Measurements from ENCODE around the gene IGF2. TPM values are rescaled to one million over a fixed set of nuclear protein-coding genes. Genes with fewer than 3 reads are reported as not detected.
A peak's percentile ranks its signal among the peaks of the same experiment; 100 is the strongest.

IGF2 gene
- polyA plus RNA-seq, 3 donors, result 714 to 1,039 (median 964) TPM

DNA sequence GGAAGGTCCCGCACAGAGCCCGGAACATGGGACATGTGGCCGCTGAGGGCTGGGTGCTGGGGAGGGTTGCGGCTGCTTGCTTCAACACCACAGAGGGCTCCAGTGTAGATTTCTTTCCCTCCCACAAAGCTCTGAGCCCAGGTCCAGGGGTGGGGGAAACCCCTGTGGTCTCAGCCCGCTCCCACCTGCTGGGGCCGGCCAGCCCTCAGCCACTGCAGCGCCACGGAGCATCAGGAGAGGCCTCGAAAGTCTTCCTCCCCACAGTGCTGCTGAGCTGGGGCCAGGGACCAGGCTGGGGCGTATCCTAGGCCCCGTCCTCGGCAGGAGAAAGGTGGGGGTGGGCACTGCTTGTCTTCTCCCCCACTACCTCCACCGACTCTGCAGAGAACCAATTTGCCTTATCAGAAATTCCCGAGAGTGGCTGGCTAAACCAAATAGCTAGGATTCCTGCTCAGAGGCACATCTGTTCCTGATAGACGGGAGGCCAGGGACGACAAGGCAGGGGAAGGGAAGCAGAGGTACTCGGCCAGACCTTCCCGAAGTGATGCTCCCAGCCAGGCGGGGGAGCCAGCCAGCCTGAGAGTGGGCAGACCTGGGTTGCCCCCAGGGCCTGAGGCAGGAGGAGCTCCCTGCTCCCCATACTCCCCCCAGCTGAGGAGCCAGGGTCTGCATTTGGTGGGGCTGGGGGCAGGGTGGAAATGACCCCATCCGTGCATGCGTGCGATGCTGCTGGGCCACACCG lies 18.7 kb downstream of the IGF2 start:
- DNase-seq (ENCODE audit: extremely low read depth in 1 of 11, low read depth in 9 of 11, low spot score in 4 of 11), result no peak

DNA sequence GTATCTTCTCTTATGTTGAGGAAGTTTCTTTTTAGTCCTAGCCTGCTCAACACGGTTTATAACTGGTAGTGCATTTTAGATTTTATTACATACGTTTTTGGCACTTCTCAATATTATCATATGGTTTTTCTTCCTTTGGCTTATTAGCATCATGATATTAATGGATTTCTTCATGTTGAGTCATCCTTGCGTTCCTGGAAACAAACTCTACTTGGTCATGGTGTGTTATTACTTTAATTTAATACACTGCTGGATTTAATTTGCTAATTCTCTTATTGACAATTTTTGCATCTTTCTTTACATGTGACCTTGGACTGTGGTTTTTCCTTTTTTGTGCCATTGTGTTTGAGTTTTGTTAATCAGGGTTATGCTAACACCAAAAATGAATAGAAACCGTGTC lies 20.5 kb downstream of the IGF2 start:
- no peak for DNase-seq (ENCODE audit: extremely low read depth in 1 of 11, low read depth in 9 of 11, low spot score in 4 of 11)

DNA sequence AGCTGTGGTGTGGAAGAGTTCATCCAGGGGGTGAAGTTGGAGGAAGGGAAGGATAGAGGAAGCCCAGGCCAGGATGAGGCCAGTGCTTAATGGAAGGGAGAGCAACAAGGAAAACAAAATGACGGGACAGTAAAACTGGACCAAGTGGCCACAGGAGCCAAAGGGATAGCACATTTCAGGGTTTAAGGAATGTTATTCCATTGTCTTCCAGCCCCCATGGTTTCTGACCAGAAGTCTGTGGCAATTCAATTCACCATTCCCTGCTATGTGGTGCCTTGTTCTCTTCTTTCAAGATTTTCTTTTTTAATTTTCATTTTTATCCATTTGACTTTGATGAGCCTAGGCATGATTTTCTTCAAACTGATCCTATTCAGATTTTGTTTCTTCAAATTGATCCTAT lies 22.5 kb downstream of the IGF2 start:
- no peak for DNase-seq (ENCODE audit: extremely low read depth in 1 of 11, low read depth in 9 of 11, low spot score in 4 of 11)

DNA sequence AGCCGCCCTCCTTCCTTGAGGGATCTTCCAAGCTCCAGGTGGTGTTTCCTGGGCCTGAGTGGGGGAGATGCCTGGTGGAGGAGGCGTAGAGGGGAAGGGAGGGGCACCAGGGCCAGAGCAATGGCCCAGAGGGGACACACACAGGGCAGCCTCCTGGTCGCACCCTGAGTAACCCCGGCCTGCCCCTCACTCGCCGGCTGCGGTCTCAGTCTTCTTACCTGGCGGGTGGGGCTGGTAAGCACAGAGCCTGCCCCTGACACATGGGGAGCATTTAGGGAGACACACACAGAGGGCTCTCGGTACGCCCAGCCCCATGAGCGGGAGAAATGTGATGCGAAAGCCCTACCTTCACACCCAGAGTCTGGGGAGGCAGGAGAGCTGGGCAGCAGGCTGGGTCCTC lies 23.9 kb downstream of the IGF2 start:
- no peak for DNase-seq (ENCODE audit: extremely low read depth in 1 of 11, low read depth in 9 of 11, low spot score in 4 of 11)

DNA sequence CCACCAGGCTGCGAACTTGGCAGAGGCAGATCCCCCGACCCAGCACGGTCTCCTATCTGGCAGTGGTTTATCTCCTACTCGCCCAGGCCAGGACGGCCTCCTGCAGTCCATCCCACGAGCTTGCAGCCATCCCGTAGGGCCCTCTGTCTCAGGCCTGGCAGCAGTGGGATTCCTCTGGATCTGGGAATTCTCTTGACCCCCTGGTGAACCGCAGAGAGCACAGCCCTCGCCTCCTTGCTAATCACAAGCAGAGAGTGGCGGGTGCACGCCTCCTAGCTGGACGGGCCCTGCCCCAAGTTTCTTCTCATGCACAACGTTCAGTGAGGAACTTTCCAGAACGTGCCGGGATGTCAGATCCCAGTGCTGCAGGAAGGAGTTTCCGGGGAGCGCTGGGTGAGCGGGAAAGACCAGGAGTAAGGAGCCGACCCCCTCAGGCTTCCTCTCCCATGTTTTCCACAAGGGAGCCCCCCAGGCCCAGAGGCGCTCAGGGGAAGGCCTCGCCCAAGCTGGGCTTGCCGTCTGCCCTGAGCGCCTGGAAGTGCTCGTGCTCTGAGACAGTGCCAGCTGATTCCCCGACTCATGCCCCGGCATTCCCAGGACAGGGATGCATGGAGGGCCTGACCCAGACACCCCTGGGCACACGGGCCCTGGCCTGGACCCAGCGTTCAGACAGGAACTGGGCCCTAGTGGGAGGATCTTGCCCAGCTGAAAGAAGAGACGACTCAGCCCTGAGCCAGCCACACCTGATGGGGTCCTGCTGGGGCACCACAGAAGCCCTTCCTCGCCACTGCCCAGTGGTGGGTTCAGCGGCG lies 24.6 kb downstream of the IGF2 start:
- no peak for DNase-seq (ENCODE audit: extremely low read depth in 1 of 11, low read depth in 9 of 11, low spot score in 4 of 11)

DNA sequence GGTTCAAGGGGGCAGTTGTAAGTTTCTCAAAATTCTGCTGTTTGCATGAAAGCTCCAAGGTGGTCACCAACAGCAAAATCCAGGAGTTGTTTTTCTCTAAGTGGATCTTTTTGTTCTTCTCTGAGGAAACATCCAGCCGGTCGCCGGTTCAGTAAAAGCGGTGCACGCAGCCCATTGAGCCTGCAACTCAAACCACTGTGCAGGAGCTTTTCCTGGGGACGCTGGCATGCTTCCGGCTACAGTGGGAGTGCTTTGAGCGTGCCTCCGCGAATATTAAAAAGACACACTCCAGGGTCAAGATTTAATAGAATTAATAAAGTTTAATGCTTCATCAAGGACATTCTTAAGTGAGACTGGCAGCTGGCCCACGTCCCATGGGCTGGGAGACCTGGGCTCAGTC lies 25.4 kb downstream of the IGF2 start:
- DNase-seq (ENCODE audit: extremely low read depth in 1 of 11, low read depth in 9 of 11, low spot score in 4 of 11), result no peak

DNA sequence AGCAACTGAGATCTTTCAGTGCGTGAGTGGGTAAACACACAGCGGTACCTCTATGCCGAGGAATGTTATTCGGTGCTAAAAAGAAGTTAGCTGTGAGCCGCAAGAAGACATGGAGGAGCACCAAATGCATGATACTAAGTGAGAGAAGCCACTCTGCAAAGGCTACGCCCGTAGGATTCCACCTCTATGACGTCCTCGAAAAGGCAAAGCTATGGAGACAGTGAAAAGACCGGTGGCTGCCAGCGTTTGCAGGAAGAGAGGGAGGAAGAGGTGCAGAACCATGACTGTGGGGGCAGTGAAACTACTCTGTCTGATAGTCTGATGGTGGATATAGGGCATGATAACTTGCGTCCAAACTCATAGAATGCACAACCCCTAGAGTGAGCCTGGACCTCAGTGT lies 28.7 kb downstream of the IGF2 start:
- no peak for DNase-seq (ENCODE audit: extremely low read depth in 1 of 11, low read depth in 9 of 11, low spot score in 4 of 11)

DNA sequence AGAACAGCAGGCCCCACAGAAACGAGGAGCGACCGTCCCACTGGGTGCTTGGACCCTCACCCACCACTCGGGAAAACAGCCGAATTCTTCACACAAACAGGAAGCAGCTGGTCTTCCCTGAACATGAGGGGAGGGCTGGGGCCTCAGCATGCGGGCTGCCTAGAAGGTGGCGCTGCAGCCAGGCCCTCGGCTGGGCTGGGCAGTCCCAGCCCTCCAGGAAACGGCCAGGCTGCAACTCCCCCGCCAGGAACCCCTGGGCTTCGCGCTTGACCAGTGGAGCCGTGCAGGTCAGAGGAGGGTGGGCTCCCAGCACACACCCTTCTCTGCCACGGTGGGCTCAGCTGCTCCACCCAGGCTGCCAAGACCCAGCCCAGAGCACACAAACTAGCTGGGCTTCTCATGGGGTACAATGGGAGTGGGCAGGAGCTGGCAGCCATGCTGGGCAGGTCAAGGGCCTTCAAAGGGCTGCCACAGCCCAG lies 29.6 kb downstream of the IGF2 start:
- peak in 4 of 11 donors; percentile 29 to 55 (median 48) for DNase-seq (ENCODE audit: extremely low read depth in 1 of 11, low read depth in 9 of 11, low spot score in 4 of 11)

DNA sequence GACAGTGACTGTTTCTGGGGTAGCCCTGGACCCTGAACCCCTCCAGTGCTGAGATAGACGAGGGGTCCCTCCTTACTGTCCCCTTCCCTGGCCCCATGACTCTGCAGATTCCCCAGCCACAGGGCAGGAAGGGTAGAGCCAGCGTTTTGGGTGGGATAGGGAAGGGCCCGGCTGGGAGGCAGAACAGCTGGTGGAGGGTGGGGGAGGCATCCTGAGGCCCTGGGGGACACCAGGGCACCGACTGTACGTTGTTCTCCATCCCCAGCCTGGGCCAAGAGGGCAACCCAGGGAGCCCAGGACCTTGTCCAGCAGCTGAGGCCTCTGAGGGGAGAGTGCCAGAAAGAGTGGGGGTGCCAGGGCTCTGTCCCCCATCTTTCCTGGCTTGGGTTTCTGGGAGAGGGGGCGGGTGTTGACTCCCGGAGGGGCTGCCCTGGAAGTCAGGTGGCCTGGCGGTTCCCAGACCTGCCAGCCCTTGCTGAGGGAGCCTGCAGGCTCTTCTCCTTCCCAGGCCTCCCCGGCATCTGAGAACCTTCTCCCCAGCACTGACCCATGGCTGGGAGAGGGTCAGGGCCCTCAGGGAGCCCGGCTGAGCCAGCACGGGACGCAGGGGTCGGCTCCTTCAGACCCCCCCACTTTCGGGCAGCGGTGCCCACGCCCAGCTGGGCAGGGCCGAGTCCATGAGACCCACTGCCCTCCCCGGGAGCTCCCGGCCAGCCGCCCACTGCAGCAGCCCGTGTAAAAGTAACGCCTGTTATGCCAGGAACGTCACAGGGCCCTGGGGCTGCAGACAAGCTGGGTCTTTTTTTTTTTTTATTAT lies 30.3 kb downstream of the IGF2 start:
- DNase-seq (ENCODE audit: extremely low read depth in 1 of 11, low read depth in 9 of 11, low spot score in 4 of 11), result no peak

DNA sequence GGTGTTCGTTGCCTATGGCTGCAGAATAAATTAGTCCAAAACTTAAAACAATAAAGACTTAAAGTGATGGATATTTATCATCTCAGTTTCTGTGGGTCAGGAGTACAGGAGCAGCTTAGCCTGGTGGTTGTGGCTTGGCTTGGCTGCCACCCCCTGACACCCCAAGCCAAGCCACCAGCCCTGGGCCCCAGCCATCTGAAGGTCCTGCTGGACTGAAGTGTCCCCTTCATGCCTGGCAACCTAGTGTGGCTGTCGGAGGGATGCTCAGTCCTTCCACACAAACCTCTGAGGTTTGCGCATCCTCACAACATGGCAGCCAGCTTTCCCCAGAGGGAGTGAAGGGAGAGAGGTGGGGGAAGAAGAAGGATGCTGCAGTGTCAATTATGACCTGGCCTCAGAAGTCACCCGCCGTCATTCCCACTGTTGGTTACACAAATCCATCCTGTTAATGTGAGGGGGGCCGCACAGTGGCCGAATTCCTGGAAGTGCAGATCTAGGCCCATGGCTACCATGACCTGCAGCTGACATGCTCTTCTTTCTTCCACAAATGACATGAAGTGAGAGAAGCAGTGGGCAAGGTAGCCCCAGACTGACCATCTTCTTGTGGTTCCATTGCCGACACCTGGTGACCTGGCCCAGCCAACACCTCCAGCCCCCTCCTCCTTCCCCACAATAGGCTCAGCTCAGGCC lies 31.1 kb downstream of the IGF2 start:
- no peak for DNase-seq (ENCODE audit: extremely low read depth in 1 of 11, low read depth in 9 of 11, low spot score in 4 of 11)

DNA sequence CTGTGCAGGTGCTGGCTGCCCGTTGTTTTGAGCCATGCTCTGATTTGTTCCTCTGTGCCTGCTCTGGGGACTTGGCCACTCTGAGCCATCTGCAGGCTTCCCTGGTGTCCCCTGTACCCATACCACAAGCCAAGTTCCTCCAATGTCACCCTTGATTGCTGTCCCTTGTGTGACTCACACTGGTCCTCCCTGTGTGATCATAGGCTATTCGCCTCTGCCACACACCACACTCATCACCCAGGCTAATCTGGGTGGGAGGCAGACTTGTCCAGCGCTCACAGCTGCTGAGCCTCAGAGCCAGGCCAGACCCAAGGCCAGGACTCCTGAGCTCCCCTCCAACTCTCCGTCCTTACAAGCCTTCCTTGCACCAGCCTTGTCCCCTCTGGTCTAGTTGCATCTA lies 31.7 kb downstream of the IGF2 start:
- DNase-seq (ENCODE audit: extremely low read depth in 1 of 11, low read depth in 9 of 11, low spot score in 4 of 11), result no peak

DNA sequence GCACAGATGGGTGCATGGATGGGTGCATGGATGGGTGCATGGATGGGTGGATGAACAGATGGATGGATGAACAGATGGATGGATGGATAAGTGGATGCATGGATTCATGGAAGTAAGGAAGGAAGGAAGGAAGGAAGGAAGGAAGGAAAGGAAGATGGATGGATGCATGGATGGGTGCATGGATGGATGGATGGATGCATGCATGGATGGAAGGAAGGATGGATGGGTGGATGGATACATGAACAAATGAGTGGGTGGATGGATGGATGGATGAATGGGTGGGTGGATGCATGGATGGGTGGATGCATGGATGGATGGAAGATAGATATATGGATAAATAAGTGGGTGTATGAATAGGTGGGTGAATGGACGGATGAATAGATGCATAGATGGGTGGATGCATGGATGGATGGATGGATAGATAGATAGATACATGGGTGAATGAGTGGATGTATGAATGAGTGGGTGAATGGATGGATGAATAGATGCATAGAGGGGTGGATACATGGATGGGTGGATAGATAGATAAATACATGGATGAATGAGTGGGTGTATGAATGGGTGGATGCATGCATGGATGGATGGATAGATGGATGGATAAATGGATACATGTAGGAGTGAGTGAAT lies 32.5 kb downstream of the IGF2 start:
- DNase-seq (ENCODE audit: extremely low read depth in 1 of 11, low read depth in 9 of 11, low spot score in 4 of 11), result no peak

DNA sequence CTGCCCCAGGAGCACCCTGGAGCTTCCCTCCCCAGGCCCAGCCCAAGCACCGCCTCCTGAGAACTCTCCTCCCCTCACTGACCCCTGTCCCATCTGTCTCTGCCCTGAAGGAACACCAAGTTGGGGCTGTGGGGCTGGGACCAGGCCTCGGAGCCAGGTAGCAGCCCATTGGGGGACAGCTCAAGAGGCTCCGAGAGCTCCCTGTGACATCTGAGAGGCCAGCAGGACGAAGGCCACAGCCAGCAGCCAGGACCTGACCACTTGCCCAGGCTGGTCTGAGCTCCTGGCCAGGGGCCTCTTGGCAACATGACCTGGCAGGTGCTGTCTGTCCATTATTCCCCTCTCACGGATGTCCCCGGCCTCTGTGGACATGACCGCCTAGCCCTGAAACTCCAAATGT lies 33.7 kb downstream of the IGF2 start:
- DNase-seq (ENCODE audit: extremely low read depth in 1 of 11, low read depth in 9 of 11, low spot score in 4 of 11), result no peak

DNA sequence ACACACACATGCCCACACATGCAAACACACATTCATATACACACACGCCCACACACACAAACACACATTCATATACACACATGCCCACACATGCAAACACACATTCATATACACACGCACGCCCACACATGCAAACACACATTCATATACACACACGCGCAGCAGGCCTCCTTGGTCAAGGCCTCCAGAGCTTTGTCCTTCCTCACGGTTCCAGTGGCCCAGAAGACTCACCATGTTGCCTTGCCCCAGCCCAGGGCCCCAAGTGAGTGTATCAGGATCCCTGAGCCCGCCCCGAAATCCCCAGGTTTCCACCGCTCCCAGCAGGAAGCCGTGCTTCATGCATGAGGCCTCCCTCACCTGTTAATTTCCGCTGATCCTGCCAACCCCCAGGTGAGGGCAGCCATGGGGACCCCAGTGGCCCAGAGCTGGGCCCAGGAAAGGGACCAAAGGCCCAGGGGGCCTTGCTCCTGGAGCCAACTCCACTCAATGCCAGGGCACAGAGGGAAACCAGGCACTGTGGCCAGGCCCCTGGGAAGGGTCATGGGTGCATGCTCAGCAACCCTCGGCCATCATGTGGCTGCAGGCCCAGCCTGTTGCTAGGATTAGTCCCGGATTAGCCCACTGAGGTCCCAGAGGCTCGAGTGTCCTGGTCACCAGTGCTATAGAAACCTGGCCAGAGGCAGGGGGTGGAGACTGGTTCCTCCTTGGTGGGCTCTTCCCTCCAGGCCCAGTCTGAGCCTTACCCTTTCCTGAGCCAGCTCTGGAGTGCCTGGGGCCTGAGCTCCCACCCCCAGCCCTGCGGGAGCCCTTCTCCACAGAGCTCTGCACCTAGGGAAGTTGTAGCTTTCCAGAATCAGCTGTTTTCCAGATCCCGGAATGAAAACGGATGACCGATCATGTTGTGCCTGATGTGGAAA lies 34.4 kb downstream of the IGF2 start:
- DNase-seq (ENCODE audit: extremely low read depth in 1 of 11, low read depth in 9 of 11, low spot score in 4 of 11), result no peak

DNA sequence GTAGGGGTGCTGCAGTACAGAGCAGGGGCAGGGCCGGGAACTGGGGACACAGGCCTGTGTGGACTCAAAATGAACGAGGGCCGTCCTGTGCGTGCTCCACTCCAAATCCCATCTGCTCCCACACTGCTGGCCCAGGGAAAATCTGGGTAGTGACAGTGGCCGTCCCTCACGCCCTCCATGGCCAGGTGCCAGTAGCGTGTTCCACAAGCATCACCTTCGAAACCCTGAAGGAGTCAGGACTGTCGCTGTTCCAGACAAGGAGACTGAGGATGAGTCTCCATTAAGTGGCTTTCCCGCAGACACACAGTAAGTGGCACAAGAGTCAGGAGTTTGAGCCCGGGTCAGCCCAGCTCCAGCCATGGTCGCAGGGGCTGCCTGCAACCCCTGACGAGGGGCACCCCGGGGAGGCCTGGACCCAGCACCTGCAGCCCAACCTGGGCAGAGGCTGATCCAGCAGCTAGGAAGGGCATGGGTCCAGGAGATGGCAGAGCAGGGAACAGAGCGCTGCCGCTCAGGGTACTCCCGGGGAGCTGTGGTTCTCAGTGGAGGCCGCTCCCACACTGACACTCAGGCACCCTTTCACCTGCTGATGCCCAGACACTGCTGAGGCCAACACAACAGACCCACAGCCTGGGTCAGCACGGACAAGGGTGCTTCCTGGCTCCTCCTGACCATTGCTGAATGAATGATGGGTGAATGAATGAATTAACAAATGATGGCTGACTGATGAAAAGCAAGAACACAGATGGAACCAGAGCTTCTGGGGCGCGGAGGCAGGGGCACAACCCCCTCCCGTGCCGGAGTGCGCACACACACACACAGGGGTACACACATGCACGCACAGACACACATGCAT lies 35.3 kb downstream of the IGF2 start:
- DNase-seq (ENCODE audit: extremely low read depth in 1 of 11, low read depth in 9 of 11, low spot score in 4 of 11), result no peak

DNA sequence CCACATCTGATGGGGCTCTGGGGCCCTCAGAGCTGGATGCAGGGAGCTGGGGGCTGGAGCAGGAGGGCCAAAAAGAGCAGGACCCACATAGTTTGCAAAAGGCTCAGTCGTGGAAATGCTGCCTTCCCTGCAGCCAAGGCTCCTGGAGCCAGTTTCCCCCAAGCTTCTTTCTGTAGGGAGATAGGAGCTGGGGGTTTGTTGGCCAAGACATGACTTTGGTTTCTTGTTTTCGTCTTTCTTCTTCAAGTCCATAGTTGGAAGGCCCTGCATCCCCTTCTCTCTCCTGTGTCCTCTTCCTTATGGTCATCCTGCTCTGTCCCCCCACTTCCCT lies 36.3 kb downstream of the IGF2 start:
- DNase-seq (ENCODE audit: extremely low read depth in 1 of 11, low read depth in 9 of 11, low spot score in 4 of 11), result no peak
